Sigmoid colon (tissue), 7 donors: ENCODE measurements around the gene TUBGCP4. TPM values are rescaled to one million over a fixed set of nuclear protein-coding genes. Genes with fewer than 3 reads are reported as not detected.

Experiments used
- DNase-seq: peaks from one replicate; pipeline ENCODE4 v3.0.0-alpha.2; 2019
- H3K27ac ChIP-seq, 4 donors: fragments of 200-600 bp; sonication (generic); one replicate each; pipeline ENCODE4 v1.5.1; 2016 to 2019; ENCODE audit warnings: mild to moderate bottlenecking in 1 of 4
- H3K27me3 ChIP-seq, 3 donors: fragments of 200-600 bp; sonication (generic); one replicate each; pipeline ENCODE4 v1.5.1; 2019; ENCODE audit warnings: mild to moderate bottlenecking in 1 of 3
- H3K36me3 ChIP-seq, 4 donors: fragments of 200-600 bp; sonication (generic); one replicate each; pipeline ENCODE4 v1.5.1; 2016 to 2019
- H3K4me1 ChIP-seq, 4 donors: fragments of 200-600 bp; sonication (generic); one replicate each; pipeline ENCODE4 v1.5.1; 2017 to 2019
- H3K4me3 ChIP-seq, 4 donors: fragments of 200-600 bp; sonication (generic); one replicate each; pipeline ENCODE4 v1.5.1; 2017 to 2019; ENCODE audit warnings: mild to moderate bottlenecking in 2 of 4, moderate library complexity in 1 of 4
- H3K9me3 ChIP-seq, 4 donors: fragments of 200-600 bp in 3 of 4; sonication (generic) in 3 of 4; one replicate each; pipeline versions ENCODE4 v1.5.1 to v1.6.1; 2013 to 2019
- CTCF ChIP-seq, 4 experiments: fragments of 450-650 bp in 3 of 4; fragments of 200-600 bp in 1 of 4; IDR thresholded peaks; one replicate each; pipeline ENCODE4 v1.5.1; 2016 to 2019; ENCODE audit warnings: antibody characterized with exemption in 4 of 4, mild to moderate bottlenecking in 3 of 4, moderate library complexity in 2 of 4
- EP300 ChIP-seq, 4 donors: sonication (generic); formaldehyde crosslinking; IDR thresholded peaks; one replicate each; pipeline ENCODE4 v1.6.1; 2017; ENCODE audit warnings: antibody characterized with exemption in 4 of 4
- POLR2A ChIP-seq, 2 donors: fragments of 450-650 bp; IDR thresholded peaks; one replicate each; pipeline ENCODE4 v1.6.1; 2016; ENCODE audit warnings: antibody characterized with exemption in 2 of 2, mild to moderate bottlenecking in 2 of 2, moderate library complexity in 2 of 2
- POLR2AphosphoS5 ChIP-seq, 4 donors: sonication (generic); formaldehyde crosslinking; IDR thresholded peaks; one replicate each; pipeline ENCODE4 v1.6.1; 2017; ENCODE audit warnings: antibody characterized with exemption in 4 of 4
- WGBS, 2 donors: extraction: QIAGEN DNeasy Blood & Tissue Kit; methylation state at CpG; one replicate each; pipeline ENCODE4 v1.1.7; 2013; 5-methylcytosine and 5-hydroxymethylcytosine counted together
- intact Hi-C: fragments of 100-400 bp; cut with DNase I; formaldehyde crosslinking; loops from one replicate; pipeline ENCODE4 v1.15.1; 2023
- polyA plus RNA-seq, 3 donors: library from polyadenylated mRNA; stranded (reverse); fragments of 200-250 nt; gene quantifications; one replicate each; pipeline ENCODE4 v1.2.3, GENCODE V29; 2013
- total RNA-seq, 4 donors: library from RNA; depleted of rRNA; stranded (reverse); fragments of >200 nt; gene quantifications; one replicate each; pipeline ENCODE4 v1.1.0, GENCODE V29; 2016
- donor health status: healthy with polysubstance abuse.
- donor health status: Bipolar disorder and iron deficiency.
- donor health status: healthy.

The TUBGCP4 gene
- total and polyA plus RNA-seq, 7 donors = 1.8 to 14.6 (median 11.2) TPM

- no peak for DNase-seq
- H3K27ac ChIP-seq = no peak overlapping the region
- intact Hi-C loops = no loop called here
Observed at GRCh38 chr15:43439268-43439667, 68.4 kb downstream of the TUBGCP4 start.

GRCh38 chr15:43440721-43441281, 69.9 kb downstream of the TUBGCP4 start:
- Histone ChIP-seq H3K27me3 (no peaks in the 10 kb centered on the region), H3K36me3 (peaks cover 0 to 53% (median 11%) of the 10 kb centered on the region in 4 donors), H3K27ac (peak overlapping the region; percentile 60 to 67 (median 64)), H3K4me3 (no peak overlapping the region), H3K9me3 (no peaks in the 10 kb centered on the region), H3K4me1 (peaks cover 0 to 13% (median 8%) of the 10 kb centered on the region in 4 donors)
- TF ChIP-seq POLR2AphosphoS5 (IDR thresholded peaks at IDR 0.05) = peak; percentile 47 to 70 (median 62)
- no peak for TF ChIP-seq POLR2A (IDR thresholded peaks at IDR 0.05)
- TF ChIP-seq CTCF (IDR thresholded peaks at IDR 0.05) = peak; percentile 41 to 65 (median 50)
- TF ChIP-seq EP300 (IDR thresholded peaks at IDR 0.05) = no peak
- intact Hi-C loops = loop anchor here (2.0 to 5.0 kb wide), 2 partner anchors 52 to 76 kb away; partner anchors contain the start of genes MAP1A and TP53BP1
- 44 to 49% methylated on average over 4 of the region's 4 CpGs for WGBS, 2 donors
- peak; percentile 68 for DNase-seq

More at GRCh38 chr15:43439268-43439667, 68.4 kb downstream of the TUBGCP4 start:
- H3K9me3 ChIP-seq = no peaks in the 10 kb centered on the region
- H3K4me1 ChIP-seq = peaks cover 0 to 13% (median 8%) of the 10 kb centered on the region in 4 donors
- H3K4me3 ChIP-seq = no peak overlapping the region
- WGBS, 2 donors = 84 to 92% methylated on average over 3 of the region's 3 CpGs
- peaks cover 0 to 52% (median 11%) of the 10 kb centered on the region in 4 donors for H3K36me3 ChIP-seq
- H3K27me3 ChIP-seq = no peaks in the 10 kb centered on the region
- no peak for TF ChIP-seq CTCF (IDR thresholded peaks at IDR 0.05)
- TF ChIP-seq EP300 (IDR thresholded peaks at IDR 0.05) = no peak
- TF ChIP-seq POLR2A (IDR thresholded peaks at IDR 0.05) = no peak
- no peak for TF ChIP-seq POLR2AphosphoS5 (IDR thresholded peaks at IDR 0.05)

- intact Hi-C loops = loop anchor here (2.0 to 5.0 kb wide), 2 partner anchors 51 to 75 kb away; partner anchors contain the start of genes MAP1A and TP53BP1
- peak overlapping the region; percentile 60 to 67 (median 64) for H3K27ac ChIP-seq
- H3K4me1 ChIP-seq = peaks cover 0 to 13% (median 8%) of the 10 kb centered on the region in 4 donors
- DNase-seq = no peak
- peaks cover 0 to 53% (median 11%) of the 10 kb centered on the region in 4 donors for H3K36me3 ChIP-seq
- TF ChIP-seq POLR2A (IDR thresholded peaks at IDR 0.05) (no peak), EP300 (IDR thresholded peaks at IDR 0.05) (no peak), POLR2AphosphoS5 (IDR thresholded peaks at IDR 0.05) (no peak), CTCF (IDR thresholded peaks at IDR 0.05) (no peak)
- H3K27me3 ChIP-seq = no peaks in the 10 kb centered on the region
- no peak overlapping the region for H3K4me3 ChIP-seq
- no peaks in the 10 kb centered on the region for H3K9me3 ChIP-seq
Observed at GRCh38 chr15:43441316-43441715, 70.4 kb downstream of the TUBGCP4 start.

GRCh38 chr15:43446344-43446743, 75.4 kb downstream of the TUBGCP4 start:
- 80 to 90% methylated on average over 2 of the region's 2 CpGs for WGBS, 2 donors
- no peak overlapping the region for H3K27ac ChIP-seq
- peaks cover 0 to 22% (median 5%) of the 10 kb centered on the region in 4 donors for H3K36me3 ChIP-seq

More at GRCh38 chr15:43446344-43446743, 75.4 kb downstream of the TUBGCP4 start:
- H3K9me3 ChIP-seq = no peaks in the 10 kb centered on the region
- intact Hi-C loops = no loop called here
- H3K27me3 ChIP-seq = no peaks in the 10 kb centered on the region
- no peak for DNase-seq
- TF ChIP-seq POLR2A (IDR thresholded peaks at IDR 0.05) (no peak), CTCF (IDR thresholded peaks at IDR 0.05) (no peak), POLR2AphosphoS5 (IDR thresholded peaks at IDR 0.05) (no peak), EP300 (IDR thresholded peaks at IDR 0.05) (no peak)
- peaks cover 0 to 5% (median 3%) of the 10 kb centered on the region in 4 donors for H3K4me1 ChIP-seq
- H3K4me3 ChIP-seq = no peak overlapping the region
